NCI-H510A (cell line): Measurements from ENCODE around the gene JPH2.
"Not testable (repeated sequence)": the region's sequence is repeated elsewhere in the genome, so short reads cannot be mapped to it uniquely, and the experiment has no call there.

Source experiments
- DNase-seq: peaks from one replicate; lab custom pipeline; 2025; lab: John Stamatoyannopoulos, UW

Gene JPH2

DNA sequence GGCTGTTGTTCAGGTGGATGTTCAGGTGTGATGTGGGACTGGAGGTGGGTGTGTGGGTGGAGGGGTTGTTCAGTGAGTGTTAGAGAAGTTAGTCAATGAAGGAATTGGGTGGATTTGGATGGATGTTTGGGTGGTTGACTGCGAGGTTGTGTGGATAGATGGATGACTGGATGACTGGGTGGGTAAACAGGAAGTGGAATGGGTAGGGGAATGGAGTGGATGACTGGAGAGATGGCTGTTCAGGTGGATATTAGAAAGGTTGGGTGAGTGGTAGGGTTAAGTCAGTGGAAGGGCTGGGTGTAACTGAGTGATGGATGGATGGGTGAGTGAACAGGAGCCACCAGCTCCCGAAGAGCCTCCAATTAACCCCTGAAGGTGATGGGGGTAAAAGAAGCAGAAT is 27.9 kb downstream of the JPH2 start:
- no peak for DNase-seq

- no peak for DNase-seq
Measured at GRCh38 chr20:44157061-44157460, 29.9 kb downstream of the JPH2 start.

GRCh38 chr20:44154521-44155001 is 32.4 kb downstream of the JPH2 start:
- no peak for DNase-seq

- DNase-seq = no peak
Measured at GRCh38 chr20:44153636-44154043, 33.3 kb downstream of the JPH2 start.

DNA sequence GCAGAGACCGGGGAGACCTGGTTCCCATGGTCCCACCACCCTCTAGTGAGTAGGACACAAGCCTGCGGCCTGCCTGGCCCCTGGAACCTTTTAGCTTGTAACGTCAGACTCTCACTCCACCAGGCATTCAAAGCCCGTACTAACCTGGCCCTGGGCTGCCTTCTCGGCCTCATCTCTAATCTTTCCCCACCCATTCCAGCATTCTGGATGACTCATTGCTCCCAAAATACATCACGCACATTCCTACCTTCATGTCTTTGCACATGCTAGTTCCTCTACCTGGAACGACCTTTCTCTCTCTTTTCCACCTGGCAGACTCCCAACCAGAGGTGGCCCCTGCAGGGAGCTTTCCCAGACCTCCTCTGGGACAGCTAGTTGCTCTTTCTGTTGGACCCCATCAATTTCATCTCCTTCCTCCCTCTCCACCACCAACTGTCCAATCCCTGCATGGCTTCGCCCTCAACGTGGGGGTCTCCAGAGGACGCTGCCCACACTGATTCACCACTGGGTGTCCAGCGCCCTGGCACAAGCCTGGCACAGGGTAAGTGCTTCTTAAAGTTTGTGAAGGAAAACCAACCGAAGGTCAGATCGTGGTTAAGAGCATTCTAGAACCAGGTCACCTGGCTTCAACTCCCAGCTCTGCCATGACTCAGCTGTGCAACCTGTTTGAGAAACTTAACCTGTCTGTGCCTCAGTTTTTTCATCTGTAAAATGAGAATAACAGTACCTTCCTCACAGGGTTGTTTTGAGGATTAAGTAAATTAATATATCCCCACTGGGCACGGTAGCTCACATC is 35.2 kb downstream of the JPH2 start:
- no peak for DNase-seq

DNA sequence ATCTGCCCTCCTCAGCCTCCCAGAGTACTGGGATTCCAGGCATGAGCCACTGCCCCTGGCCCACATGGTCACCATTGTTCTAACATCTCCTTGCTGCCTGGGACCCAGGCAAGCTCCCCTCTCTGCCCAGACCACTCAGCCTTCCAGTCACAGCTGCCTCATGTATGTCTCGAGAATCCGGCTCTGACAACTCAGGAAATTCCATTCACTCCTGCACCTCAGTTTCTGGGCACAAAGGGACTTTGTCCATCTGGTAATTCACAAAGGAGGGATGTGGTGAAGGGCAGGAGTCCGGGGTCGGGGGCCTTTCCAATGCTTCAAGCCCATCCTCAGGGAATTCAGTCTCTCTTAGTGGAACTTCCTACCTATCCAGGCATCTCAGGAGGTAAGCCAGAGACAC is 40.7 kb downstream of the JPH2 start:
- DNase-seq = no peak

DNA sequence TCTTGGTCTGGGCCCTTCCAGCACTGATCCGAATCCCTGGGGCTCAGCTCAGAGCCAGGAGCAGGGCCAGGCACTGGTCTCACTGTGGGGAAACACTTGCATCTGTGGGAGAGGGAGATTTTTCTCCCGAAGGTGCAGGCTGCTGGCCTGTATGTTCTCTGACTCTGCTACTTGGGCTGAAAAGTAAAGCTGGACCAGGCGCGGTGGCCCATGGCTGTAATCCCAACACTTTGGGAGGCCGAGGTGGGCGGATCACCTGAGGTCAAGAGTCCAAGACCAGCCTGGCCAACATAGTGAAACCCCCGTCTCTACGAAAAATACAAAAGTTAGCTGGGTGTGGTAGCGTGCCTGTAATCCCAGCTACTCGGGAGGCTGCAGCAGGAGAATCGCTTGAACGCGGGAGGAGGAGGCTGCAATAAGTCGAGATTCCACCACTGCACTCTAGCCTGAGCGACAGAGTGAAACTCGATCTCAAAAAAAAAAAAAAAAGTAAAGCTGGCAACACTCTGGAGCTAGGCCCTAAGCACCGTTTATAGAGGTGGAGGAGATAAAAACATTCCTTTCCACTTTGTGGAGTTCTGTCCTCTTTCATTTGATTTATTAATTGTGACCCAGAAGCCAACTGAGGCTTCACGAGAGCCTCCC is 41.7 kb downstream of the JPH2 start:
- no peak for DNase-seq

DNA sequence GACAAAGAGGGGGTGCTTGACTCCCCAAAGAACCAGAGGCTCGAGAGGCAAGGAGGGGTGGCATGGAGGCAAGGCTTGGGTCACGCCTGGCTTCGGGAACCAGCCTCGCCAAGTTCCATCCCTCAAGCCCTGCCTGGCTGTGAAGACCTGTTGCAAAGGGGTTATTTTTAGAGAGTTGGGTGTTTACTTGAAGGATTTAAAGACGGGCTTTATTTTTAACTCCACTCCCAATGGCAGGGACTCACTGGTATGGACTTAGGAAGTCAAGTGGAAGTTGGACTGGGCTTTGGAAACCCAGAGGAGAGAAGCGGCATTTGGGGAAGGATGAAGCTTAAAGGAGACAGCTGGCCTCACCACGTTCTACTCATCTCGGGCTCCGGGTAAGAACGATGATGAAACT is 43.1 kb downstream of the JPH2 start:
- no peak for DNase-seq

DNA sequence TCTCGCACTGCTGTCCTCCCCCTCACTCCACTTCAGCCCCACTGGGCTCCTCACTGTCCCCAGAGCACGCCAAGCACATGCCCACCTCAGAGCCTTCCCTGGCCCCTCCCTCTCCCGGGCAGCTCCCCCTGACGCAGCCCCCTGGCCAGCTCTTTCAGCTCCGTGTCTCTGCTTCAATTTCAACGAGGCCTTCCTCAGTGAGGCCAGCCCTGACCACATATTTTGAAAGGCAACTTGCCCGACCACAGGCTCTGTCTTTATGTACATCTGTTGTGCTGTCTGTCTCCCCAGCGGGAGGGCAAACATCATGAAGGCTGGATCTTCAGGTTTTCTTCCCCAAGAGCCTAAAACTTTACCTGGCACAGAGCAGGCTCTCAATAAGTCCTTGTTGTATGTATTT is 44.6 kb downstream of the JPH2 start:
- no peak for DNase-seq

- DNase-seq = no peak
Measured at GRCh38 chr20:44141873-44142272, 45.1 kb downstream of the JPH2 start.

- no peak for DNase-seq
Measured at GRCh38 chr20:44138867-44139266, 48.1 kb downstream of the JPH2 start.

DNA sequence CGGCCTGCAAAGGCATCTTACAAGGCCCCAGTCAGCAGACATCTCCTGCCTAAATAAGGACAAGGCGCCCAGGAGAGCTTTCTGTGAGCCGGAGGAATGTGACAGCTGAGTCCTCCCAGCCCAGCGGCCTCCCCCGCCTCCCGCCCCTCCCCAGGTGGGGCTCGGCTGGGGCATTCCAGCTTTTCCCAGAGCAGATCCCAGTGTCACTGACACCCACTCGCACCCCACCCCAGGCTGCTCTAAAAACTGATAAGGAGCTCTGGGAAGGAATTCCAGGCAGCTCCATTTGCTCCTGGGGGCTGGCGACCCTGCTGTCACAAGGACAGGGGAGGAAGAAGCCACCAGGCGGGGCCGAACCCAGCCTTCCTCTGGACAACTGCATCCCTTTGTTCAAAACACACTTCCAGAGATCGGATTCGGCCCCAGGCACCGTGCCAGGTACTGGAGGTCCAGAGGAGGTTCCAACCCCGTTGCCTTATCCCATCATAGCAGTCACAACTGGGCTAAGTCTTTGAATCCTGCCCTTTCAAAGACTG is 49.7 kb downstream of the JPH2 start:
- DNase-seq = no peak

GRCh38 chr20:44136579-44137265 is 50.3 kb downstream of the JPH2 start:
- DNase-seq = no peak

- no peak for DNase-seq
Measured at GRCh38 chr20:44135417-44136204, 51.4 kb downstream of the JPH2 start.

DNA sequence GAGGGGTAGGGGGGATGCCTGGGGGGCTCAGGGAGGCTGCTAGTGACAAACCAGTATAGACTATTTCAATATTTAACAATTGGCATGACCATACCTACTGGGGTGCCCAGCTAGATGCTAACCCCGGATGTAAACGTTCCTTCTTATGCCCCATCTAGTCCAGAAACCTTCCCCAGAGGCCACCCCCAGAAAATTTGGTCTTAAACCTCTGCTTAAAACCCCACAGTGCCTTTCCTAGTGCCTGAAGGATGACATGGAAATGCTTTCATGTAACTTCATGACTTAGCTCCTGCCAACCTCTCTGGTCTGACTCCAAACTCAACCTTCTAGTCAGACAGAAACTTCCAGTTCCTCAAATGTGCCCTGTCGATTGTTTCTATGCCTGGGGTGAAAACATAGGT is 52.0 kb downstream of the JPH2 start:
- no peak for DNase-seq

DNA sequence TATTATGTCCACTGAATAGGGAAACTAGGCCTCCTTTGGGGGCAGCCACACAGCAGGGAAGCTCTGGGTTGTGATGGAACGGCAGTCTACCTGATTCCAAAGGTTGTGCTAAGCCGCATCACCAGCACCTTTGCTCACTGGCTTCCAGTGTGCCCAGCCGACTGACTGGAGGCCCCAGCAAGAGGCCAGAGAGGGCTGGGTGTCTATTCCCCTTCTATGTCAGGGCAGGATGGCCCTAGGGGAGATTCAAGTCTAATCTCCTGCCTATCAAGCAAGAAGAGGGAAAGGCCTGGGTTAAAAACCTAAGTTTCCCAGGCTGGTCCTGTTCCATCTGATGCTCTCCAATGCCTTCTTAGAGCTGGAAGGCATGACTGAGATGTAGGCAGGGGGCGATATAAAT is 53.6 kb downstream of the JPH2 start:
- DNase-seq = no peak

DNA sequence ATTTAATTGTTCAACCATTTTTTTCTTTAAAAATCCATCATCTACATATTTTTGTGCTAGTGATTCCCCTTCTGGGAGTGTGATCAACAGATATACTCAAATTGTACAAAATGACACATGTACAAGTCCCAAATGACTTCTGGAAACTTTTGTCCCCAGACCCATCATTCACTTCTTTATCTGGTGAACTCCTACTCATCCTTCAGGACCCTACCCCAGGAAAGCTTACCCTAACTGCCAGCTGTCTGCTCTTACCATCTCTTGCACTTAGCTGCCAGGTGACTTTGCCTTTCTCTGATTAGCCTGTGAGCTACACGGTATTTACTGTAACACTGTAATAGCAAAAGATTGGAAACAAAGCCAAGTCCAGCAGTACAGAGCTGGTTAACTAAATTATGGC is 55.3 kb downstream of the JPH2 start:
- no peak for DNase-seq

DNA sequence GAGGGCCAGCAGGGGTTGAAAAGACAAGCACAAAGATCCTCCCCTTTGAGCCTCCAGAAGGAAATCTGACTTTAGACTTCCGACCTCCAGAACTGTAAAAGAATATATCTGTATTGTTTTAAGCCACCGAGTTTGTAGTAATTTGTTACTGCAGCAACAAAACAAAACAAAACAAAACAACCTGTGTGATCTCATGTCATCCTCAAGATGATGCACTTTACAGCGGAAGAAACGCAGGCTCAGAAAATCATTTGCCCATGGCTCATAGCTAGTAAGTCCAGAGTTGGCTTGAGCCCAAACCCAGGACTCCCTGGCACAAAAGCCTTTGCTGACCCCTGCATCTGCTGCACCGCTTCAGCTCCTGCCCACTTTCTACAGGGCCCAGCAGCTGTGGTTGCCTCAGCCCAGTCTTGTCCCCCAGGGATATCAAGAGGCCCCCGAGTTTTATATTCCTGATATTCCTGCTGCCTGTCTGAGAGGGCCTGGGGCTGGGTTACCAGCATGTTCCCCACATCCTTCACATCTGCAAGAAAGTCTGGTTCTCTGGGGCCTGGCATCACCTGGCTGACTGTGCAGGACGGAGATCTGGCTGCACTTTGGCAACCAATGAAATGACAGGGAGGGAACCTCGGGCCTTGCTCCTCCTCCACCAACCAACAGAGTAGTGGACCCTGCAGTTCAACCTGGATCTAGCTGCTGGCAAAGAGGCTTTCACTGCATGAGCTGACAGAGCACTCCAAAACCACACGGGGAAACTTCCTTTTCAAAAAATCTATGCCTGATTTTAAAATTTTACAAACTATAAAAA is 56.9 kb downstream of the JPH2 start:
- DNase-seq = no peak

DNA sequence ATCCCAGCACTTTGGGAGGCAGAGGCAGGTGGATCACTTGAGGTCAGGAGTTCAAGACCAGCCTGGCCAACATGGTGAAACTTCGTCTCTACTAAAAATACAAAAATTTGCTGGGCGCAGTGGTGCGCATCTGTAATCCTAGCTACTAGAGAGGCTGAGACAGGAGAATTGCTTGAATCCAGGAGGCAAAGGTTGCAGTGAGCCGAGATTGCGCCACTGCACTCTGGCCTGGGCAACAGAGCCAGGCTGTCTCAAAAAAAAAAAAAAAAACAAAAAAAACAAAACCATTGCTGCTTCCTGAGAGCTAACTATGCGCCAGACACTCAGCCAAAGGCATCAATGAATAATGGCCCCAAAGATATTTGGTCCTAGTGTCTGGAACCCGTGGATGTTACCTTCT is 57.7 kb downstream of the JPH2 start:
- DNase-seq = not testable (repeated sequence)

- no peak for DNase-seq
Measured at GRCh38 chr20:44126445-44126844, 60.5 kb downstream of the JPH2 start.
